HEK293 (cell line): ENCODE measurements around the gene ABT1.
A peak's percentile ranks its signal among the peaks of the same experiment; 100 is the strongest.

ENCODE experiments used
- BCL11B ChIP-seq: fragments of 450-650 bp; formaldehyde crosslinking; IDR thresholded peaks from 2 replicates; pipeline ENCODE4 v1.5.1; 2016; ENCODE audit warnings: low read depth, missing biosample characterization, missing genetic modification characterization
- GLI2 ChIP-seq: fragments of 450-650 bp; formaldehyde crosslinking; IDR thresholded peaks from 2 replicates; pipeline ENCODE4; 2017; ENCODE audit warnings: missing biosample characterization, missing genetic modification characterization, low read depth, borderline replicate concordance
- KLF17 ChIP-seq: fragments of 450-650 bp; formaldehyde crosslinking; IDR thresholded peaks from 2 replicates; pipeline ENCODE4 v1.5.1; 2016; ENCODE audit warnings: missing biosample characterization, missing genetic modification characterization
- KLF8 ChIP-seq: fragments of 450-650 bp; formaldehyde crosslinking; IDR thresholded peaks from 2 replicates; pipeline ENCODE4 v1.5.1; 2016; ENCODE audit warnings: missing biosample characterization, missing genetic modification characterization
- PATZ1 ChIP-seq: fragments of 450-650 bp; formaldehyde crosslinking; IDR thresholded peaks from 2 replicates; pipeline ENCODE4 v1.5.1; 2016; ENCODE audit warnings: missing biosample characterization, missing genetic modification characterization
- RBAK ChIP-seq: fragments of 450-650 bp; formaldehyde crosslinking; IDR thresholded peaks from 2 replicates; pipeline ENCODE4 v1.5.1; 2016; ENCODE audit warnings: missing biosample characterization, missing genetic modification characterization
- TSHZ1 ChIP-seq: fragments of 450-650 bp; formaldehyde crosslinking; IDR thresholded peaks from 2 replicates; pipeline ENCODE4 v1.5.1; 2016; ENCODE audit warnings: missing biosample characterization, missing genetic modification characterization, borderline replicate concordance
- ZBTB17 ChIP-seq: fragments of 450-650 bp; formaldehyde crosslinking; IDR thresholded peaks from 2 replicates; pipeline ENCODE4 v1.5.1; 2016; ENCODE audit warnings: missing biosample characterization, missing genetic modification characterization
- ZBTB49 ChIP-seq: fragments of 450-650 bp; formaldehyde crosslinking; IDR thresholded peaks from 2 replicates; pipeline ENCODE4 v1.5.1; 2016; ENCODE audit warnings: missing biosample characterization, missing genetic modification characterization, low read depth
- ZFP37 ChIP-seq: fragments of 450-650 bp; formaldehyde crosslinking; IDR thresholded peaks from 2 replicates; pipeline ENCODE4 v1.5.1; 2016; ENCODE audit warnings: missing biosample characterization, missing genetic modification characterization
- ZNF114 ChIP-seq: fragments of 450-650 bp; formaldehyde crosslinking; IDR thresholded peaks from 2 replicates; pipeline ENCODE4 v1.5.0; 2017; ENCODE audit warnings: missing biosample characterization, missing genetic modification characterization
- ZNF140 ChIP-seq: fragments of 450-650 bp; formaldehyde crosslinking; IDR thresholded peaks from 2 replicates; pipeline ENCODE4 v1.5.1; 2016; ENCODE audit warnings: missing biosample characterization, missing genetic modification characterization
- ZNF18 ChIP-seq: fragments of 450-650 bp; formaldehyde crosslinking; IDR thresholded peaks from 2 replicates; pipeline ENCODE4 v1.5.1; 2016; ENCODE audit warnings: missing biosample characterization, missing genetic modification characterization
- ZNF184 ChIP-seq: fragments of 450-650 bp; IDR thresholded peaks from 2 replicates; pipeline ENCODE4 v1.5.1; 2018; ENCODE audit warnings: missing biosample characterization, mild to moderate bottlenecking, missing genetic modification characterization
- ZNF2 ChIP-seq: fragments of 450-650 bp; formaldehyde crosslinking; IDR thresholded peaks from 2 replicates; pipeline ENCODE4 v1.5.1; 2016; ENCODE audit warnings: missing biosample characterization, missing genetic modification characterization
- ZNF248 ChIP-seq: fragments of 450-650 bp; formaldehyde crosslinking; IDR thresholded peaks from 2 replicates; pipeline ENCODE4 v1.5.1; 2017; ENCODE audit warnings: missing biosample characterization, missing genetic modification characterization
- ZNF274 ChIP-seq, 2 experiments: fragments of 200-500 bp in 1 of 2; fragments of 450-650 bp in 1 of 2; sonication (Bioruptor generic) in 1 of 2; formaldehyde crosslinking in 1 of 2; IDR thresholded peaks; 2 replicates each; pipeline versions ENCODE4 v1.5.1 to v1.6.1; 2014 to 2016; ENCODE audit warnings: borderline replicate concordance in 1 of 2, inconsistent platforms in 1 of 2, low read length in 1 of 2, missing biosample characterization in 1 of 2, missing genetic modification characterization in 1 of 2
- ZNF311 ChIP-seq: fragments of 450-650 bp; formaldehyde crosslinking; IDR thresholded peaks from 2 replicates; pipeline ENCODE4 v1.5.1; 2017; ENCODE audit warnings: missing biosample characterization, missing genetic modification characterization, borderline replicate concordance
- ZNF423 ChIP-seq: fragments of 450-650 bp; formaldehyde crosslinking; IDR thresholded peaks from 2 replicates; pipeline ENCODE4 v1.5.1; 2016; ENCODE audit warnings: missing biosample characterization, missing genetic modification characterization
- ZNF510 ChIP-seq: fragments of 450-650 bp; formaldehyde crosslinking; IDR thresholded peaks from 2 replicates; pipeline ENCODE4 v1.5.1; 2018; ENCODE audit warnings: mild to moderate bottlenecking, missing genetic modification characterization, missing biosample characterization; ENCODE audit not compliant: insufficient replicate concordance
- ZNF514 ChIP-seq: fragments of 450-650 bp; formaldehyde crosslinking; IDR thresholded peaks from 2 replicates; pipeline ENCODE4 v1.5.1; 2016; ENCODE audit warnings: missing biosample characterization, missing genetic modification characterization
- ZNF544 ChIP-seq: fragments of 450-650 bp; formaldehyde crosslinking; IDR thresholded peaks from 2 replicates; pipeline ENCODE4 v1.5.0; 2017; ENCODE audit warnings: missing biosample characterization, missing genetic modification characterization
- ZNF596 ChIP-seq: fragments of 450-650 bp; IDR thresholded peaks from 2 replicates; pipeline ENCODE4 v1.5.0; 2018; ENCODE audit warnings: missing biosample characterization, mild to moderate bottlenecking, missing genetic modification characterization, moderate library complexity
- ZNF768 ChIP-seq: fragments of 450-650 bp; formaldehyde crosslinking; IDR thresholded peaks from 2 replicates; pipeline ENCODE4 v1.5.1; 2018; ENCODE audit warnings: missing biosample characterization, mild to moderate bottlenecking, missing genetic modification characterization
- ZNF792 ChIP-seq: fragments of 450-650 bp; formaldehyde crosslinking; IDR thresholded peaks from 2 replicates; pipeline ENCODE4 v1.5.1; 2016; ENCODE audit warnings: missing biosample characterization, missing genetic modification characterization
- ZSCAN5A ChIP-seq: fragments of 450-650 bp; formaldehyde crosslinking; IDR thresholded peaks from 2 replicates; pipeline ENCODE4 v1.5.1; 2016; ENCODE audit warnings: missing biosample characterization, missing genetic modification characterization

The ABT1 gene

GRCh38 chr6:26595669-26596269 is 984 bp upstream of the ABT1 start (continued):
- no peak for TF ChIP-seq ZNF18 (tag by site-specific recombination)
- peak; percentile 52; the same call in 1 of the 2 replicates for TF ChIP-seq PATZ1 (tag by site-specific recombination)
- TF ChIP-seq RBAK: no peak
- no peak for TF ChIP-seq GLI2 (tag by site-specific recombination)
- TF ChIP-seq KLF8 (tag by site-specific recombination): peak; percentile 70
- no peak for TF ChIP-seq ZNF140 (tag by site-specific recombination)
- TF ChIP-seq TSHZ1 (tag by site-specific recombination): no peak
- TF ChIP-seq ZNF514: no peak
- no peak for TF ChIP-seq ZNF768
- TF ChIP-seq ZNF311: no peak
- TF ChIP-seq ZNF596 (tag by site-specific recombination): no peak
- no peak for TF ChIP-seq ZSCAN5A (tag by site-specific recombination)
- no peak for TF ChIP-seq ZBTB49 (tag by site-specific recombination)
- TF ChIP-seq BCL11B (tag by site-specific recombination): peak; percentile 39; the same call in 1 of the 2 replicates
- TF ChIP-seq ZNF114 (tag by site-specific recombination): no peak
- TF ChIP-seq ZBTB17: peak; percentile 70
- no peak for TF ChIP-seq ZNF544 (tag by site-specific recombination)
- peak; percentile 57; the same call in 1 of the 2 replicates for TF ChIP-seq KLF17 (tag by site-specific recombination)
- peak; percentile 65; the same call in 1 of the 2 replicates for TF ChIP-seq ZFP37 (tag by site-specific recombination)
- no peak for TF ChIP-seq ZNF248
- TF ChIP-seq ZNF423 (tag by site-specific recombination): peak; percentile 88
- TF ChIP-seq ZNF2 (tag by site-specific recombination): peak; percentile 69
- TF ChIP-seq ZNF184 (tag by site-specific recombination): no peak
- TF ChIP-seq ZNF792 (tag by site-specific recombination): no peak
- no peak for TF ChIP-seq ZNF510 (tag by site-specific recombination)
- TF ChIP-seq ZNF274 (IDR thresholded peaks at IDR 0.05; ENCODE audit: low read length): no peak
- no peak for TF ChIP-seq ZNF274 (tag by site-specific recombination; IDR thresholded peaks at IDR 0.05; ENCODE audit: borderline replicate concordance)
